HG03196 (cell line): Measurements from ENCODE around the gene CCDC112.
A peak's percentile ranks its signal among the peaks of the same experiment; 100 is the strongest.
"Not testable (repeated sequence)": the region's sequence is repeated elsewhere in the genome, so short reads cannot be mapped to it uniquely, and the experiment has no call there.

Experiments
- ATAC-seq: cut with Tn5 transposase; IDR thresholded peaks from one replicate; pipeline ENCODE4 v1.9.1; 2021; ENCODE audit not compliant: unreplicated experiment

The CCDC112 gene, protein sequence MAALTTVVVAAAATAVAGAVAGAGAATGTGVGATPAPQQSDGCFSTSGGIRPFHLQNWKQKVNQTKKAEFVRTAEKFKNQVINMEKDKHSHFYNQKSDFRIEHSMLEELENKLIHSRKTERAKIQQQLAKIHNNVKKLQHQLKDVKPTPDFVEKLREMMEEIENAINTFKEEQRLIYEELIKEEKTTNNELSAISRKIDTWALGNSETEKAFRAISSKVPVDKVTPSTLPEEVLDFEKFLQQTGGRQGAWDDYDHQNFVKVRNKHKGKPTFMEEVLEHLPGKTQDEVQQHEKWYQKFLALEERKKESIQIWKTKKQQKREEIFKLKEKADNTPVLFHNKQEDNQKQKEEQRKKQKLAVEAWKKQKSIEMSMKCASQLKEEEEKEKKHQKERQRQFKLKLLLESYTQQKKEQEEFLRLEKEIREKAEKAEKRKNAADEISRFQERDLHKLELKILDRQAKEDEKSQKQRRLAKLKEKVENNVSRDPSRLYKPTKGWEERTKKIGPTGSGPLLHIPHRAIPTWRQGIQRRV

DNA sequence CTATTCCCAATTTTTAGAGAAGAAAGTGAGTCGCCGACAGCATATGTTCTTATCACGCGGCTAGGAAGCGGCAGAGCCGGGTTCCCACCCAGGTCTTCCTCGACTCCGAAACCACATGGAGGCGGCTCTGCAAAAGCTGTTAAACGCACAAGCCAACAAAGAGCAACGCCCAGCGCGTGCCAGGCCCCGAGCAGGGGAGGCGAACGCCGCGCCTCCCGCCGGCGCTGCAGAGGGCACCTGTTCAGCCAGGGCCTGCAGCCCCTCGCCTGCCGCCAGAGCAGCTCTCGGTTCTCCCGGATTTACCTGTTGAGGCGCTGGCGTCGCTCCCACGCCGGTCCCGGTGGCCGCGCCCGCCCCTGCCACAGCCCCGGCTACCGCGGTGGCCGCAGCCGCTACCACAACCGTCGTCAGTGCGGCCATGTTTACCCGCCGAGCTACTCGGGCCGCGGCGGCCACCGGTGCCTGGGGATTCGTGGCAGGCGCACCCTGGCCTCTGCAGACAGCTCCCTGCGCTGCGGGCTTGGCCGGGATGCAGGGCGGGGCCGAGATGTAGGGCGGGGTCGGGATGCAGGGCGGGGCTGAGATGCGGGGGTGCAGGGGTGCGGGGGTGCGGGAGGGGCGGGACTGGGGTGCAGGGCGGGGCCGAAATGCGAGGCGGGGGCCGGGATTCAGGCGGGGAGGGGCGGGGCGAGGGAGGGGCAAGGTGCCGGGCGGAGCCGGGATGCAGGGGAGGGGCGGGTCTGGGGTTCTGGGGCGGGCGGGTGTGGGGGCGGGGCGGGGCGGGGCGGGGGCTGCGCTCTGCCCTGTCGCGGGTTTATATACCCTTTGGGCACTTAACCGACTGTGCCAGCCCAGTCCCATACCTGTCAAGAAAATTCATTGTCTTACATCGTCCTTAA is at the start of gene CCDC112:
CCDC112 (minus strand) TSS at position 531 of the 899 bp plus-strand sequence; CDS start at position 420, 111 bp downstream.
- peak; percentile 77 for ATAC-seq

DNA sequence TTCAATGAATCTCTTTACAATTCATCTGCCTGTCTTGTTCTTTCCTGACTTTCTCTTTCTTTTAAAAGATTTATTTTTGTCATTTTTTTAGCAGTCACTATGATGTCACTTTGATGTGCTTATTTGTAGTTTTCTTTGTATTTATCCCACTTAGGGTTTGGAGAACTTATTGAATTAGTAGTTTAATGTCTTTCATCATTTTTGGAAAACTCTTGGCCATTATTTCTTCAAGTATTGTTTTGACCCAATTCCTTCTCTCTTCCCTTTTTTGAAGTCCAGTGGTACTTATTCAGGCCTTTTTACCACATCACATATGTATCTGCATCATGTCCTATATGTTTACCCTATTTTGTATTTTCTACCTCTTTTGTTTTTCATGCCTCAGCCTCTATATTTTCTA is 48.9 kb upstream of the CCDC112 start:
- ATAC-seq, result no peak

DNA sequence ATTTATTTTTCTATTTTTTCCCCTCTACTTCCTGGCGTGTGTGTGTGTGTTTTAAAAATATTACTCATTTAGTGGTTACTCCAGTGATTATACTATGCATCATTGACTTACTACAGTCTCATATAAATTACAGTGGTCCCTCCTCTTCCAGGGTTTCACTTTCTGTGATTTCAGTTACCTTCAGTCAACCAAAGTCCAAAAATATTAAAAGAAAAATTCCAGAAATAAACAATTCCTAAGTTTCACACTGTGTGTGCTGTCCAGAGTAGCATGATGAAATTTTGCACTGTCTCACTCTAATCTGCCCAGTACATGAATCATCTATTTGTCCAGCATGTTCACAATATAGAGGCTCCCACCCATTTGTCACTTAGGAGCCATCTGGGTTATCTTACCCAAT is 47.4 kb upstream of the CCDC112 start:
- no peak for ATAC-seq

DNA sequence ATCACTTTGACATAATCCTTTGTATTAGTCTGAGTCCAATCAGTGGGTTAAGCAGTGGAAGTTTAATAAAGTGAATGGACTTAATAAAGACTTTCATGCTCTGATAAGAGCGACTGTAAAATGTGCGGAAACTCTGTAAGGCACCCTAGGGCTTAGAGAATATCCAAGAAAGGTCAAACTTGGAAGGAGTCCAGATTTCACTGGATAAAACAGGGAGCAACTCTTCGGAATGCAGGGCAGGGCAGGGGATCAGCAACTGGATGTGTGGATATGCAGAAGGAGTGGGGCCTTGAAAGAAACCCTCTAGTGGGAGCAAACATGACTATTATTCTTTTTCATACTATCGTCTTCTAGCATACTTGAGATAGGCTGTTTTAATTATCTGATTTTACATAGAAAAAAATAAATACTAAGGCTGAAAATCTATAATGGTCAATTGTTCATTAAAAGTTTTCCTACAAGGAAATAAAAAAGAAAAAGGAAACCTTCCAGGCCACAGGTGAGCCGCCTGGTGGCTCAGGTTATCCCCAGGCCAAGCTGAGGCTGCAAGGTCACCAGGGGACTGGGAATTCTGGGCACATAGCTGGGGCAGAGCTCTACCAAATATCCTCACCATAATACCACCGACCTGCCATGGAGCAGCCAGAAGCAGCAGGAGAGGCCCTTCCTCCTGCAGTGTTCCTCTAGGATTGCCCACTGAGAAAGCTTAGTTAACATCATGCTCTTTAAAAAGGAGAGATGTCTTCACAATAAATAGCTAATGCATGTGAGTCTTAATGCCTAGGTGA is 46.3 kb upstream of the CCDC112 start:
- no peak for ATAC-seq

DNA sequence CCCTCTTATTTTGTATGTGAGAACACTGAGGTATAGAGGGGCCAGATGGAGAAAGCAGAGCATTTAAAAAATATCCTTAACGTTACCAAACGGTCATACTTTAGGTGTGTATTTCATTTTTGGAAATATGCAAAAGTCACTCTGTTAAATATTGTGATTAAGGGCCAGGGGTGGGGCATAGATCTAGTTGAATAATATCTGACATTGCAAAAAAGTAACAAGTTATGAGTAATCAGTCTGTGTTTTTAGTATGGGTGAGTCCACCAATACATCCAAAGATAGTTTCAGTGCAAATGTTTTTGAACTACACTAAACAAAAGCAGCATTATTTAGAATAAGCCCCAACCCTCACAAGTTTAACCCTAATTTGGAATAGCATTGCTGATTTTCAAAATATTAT is 45.3 kb upstream of the CCDC112 start:
- ATAC-seq, result no peak

DNA sequence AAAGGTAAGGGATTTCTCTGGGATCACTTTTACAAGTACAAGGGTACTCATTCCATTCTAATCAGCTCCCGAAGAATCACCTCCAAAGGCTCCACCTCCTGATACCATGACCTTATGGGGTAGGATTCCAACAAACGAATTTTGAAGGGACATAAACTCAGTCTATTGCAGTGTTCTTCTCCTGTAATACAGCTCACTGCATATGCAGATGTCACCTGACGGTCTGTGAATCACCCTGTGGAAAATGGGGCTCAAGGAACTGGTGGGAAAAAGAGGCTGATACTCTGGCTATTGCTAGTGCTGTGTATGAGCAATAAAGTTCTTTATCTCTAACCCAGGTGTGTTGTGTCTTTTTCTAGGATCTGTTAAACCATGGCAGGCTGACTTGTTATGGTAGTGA is 42.4 kb upstream of the CCDC112 start:
- ATAC-seq, result no peak

DNA sequence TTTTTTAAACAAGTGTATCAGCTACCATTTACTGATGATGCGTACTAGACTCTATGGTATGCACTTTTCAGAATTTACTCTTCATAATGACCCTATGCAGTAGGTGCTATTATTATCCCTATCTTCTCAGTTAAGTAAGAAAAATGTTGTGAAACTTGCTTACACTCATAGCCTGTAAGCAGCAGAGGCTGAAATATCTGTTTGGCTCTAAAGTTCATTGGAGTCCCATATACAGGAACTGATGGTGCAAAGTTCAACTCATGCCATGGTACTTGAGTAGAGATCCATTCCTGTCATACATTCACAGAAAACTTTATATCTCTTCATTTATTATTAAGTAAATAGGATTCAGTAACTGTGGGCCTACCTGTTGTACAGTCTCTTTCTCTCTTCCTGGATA is 41.4 kb upstream of the CCDC112 start:
- no peak for ATAC-seq

DNA sequence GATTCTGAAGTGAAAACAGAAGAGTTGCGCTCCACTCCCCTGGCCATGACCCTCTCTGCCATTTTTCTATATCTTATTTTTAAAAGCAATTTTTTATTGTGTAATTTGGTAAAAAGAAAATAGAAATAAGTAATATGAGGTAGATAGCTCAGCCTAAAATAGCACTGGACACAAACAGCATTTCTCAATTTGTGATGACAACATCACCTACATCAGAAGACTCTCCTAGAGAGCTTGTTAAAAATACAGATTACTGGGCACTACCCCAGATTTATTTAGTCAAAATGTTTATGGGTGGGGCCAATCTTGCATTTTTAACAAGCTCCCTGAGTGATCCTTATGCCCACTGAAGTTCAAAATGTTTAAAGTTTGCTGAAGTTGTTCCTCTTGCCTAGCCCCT is 40.5 kb upstream of the CCDC112 start:
- no peak for ATAC-seq

DNA sequence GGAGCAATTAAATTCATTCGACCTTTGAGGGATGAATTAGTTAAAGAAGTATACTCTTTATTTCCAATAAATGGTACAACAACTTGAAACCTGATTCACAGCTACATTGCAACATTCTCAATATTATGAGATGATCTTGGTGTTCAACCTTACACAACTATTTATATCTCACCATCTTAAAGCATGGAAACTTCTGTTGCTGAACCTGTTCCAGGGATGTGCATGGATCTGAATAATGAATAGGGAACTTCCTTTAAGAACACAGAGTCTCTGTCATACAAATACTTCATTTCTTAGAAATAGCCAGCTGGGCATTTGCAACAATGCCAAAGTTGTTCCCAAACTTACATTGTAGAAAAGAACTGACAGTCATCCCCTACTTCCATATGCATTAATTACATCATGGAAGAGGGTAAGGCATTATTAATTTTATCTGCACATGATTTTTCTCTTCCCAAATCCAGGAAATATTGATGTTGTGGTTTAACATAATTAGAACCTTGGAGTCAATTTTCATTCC is 39.8 kb upstream of the CCDC112 start:
- ATAC-seq, result no peak

DNA sequence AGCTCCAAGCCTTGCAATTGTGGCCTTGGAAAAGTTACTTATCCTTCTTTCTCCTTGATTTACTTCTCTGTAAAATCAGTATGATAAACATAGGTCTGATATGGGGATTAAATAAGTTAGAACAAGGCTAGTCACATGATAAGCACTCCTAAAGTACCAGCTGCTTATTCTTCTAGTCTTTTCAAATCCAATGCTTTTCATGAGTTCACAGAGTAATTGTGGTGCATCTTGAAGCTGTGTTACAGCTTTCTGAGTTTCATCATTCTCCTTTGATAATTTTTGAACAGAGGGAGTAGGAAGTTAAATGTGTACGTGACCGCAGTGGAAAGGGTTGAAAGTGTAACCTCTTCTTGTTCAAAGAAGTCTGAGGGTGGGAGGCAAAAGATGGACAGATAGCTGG is 38.8 kb upstream of the CCDC112 start:
- ATAC-seq, result no peak

DNA sequence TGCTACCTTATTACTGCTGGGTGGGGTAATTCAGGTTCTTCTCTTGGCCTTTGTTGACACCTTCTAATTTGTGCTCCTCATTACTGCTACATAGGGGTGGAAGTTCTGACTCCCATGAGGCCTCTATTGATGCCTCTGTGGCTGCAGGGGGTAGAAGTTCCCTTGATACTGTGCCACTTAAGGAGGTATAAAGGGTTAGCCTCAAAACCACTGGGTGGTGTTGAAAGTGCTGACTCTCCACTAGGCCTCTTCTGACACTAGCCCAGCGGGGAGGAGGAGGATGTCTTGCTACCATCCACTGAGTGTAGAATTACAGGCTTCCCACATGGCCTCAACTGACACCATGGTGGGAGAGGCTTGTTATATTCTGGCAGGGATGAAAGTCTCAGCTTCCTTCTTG is 36.7 kb upstream of the CCDC112 start:
- ATAC-seq, result no peak

DNA sequence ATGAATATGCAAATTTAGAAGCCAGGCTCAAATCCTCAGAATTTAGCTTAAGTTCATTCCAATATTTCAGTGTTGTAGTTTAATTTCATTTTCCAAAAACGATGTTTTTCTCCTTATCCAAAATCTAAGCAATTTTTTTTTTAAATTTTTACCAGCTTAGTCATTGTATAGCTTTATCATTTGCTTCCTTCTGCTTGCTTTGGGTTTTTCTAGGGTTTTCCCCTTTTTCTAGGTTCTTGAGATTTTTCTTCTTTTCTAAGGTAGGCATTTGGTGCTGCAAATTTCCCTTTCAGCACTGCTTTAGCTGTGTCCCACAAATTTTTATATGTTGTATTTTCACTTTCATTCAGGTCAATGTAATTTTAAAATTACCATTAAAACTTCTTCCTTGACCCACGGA is 34.4 kb upstream of the CCDC112 start:
- ATAC-seq, result no peak

DNA sequence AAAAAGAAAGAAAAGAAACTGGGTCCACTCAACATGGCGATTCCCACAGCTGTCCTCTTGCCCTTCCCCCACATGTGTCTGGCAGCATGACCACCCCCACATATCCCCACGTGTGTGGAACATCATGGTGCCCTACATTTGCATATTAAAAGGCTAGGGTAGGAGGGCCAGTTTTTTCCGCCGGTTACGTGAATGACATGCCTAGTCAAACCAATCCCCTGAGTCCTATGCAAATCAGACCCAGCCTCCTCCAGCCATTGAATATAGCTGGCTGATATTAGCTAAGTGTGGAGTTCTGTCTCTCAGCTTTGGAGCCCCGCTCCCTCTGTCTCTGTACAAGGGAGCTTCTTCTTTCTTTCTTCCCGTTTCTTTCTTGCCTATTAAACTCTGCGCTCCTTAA is 33.0 kb upstream of the CCDC112 start:
- no peak for ATAC-seq

DNA sequence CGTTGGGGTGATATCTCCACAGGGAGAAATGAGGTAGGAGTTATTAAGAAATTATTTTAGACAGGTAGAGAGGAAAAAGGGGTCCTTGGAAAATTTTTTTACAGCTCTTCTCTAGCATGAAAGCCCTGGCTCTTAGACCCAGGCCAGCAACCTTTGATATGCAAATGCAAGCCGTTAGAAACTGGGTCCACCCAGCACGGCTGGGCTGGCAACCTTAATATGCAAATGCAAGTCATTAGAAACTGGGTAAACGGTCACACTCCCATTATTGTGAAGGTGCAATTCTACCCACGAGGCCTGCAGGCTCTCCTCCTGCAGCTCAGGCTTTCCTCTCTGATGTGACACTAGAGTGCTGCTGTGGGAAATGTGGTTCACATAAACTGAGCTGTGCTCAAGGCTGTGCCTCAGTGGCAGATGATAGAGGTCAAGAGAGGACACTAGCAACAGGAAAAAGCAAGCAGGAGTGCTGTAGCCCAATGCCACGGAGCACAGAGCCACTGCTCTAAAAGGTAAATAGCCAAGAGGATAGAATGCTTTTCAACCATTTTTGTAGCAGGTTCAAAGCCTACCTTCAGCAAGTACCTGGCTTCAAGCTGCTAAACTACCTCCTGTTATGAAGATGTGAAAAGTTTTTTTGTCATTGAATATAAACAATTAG is 32.3 kb upstream of the CCDC112 start:
- ATAC-seq, result not testable (repeated sequence)

DNA sequence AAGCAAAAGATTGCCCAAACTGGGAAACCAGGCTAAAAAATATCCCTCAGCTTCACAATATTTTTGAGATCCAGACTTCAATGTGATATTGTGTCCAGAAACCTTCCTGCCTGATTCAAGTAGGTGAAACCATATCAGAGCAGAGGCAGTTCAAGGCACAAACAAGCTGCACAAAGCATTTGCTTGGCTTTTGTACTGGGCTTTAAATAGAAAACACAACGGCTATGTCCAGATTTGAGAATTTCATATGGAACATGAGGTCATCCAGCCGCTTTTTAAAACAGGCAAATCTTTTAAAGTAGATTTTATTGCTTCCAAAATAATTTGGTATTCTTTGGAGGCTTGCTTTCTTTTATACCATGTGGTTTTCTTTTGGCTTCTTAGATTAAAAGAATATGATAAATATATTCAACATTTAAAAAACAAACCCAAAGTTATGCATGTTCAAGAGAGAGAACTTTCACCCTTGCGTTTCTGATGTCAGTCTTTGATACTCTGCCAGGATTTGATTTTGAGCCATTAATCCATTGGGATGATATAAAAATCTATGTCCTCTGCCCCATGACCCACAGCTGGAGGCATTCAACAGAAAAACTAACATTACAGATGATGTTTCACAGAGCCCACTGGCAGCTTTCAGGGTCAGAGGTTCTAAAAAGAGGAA is 29.0 kb upstream of the CCDC112 start:
- ATAC-seq, result no peak

DNA sequence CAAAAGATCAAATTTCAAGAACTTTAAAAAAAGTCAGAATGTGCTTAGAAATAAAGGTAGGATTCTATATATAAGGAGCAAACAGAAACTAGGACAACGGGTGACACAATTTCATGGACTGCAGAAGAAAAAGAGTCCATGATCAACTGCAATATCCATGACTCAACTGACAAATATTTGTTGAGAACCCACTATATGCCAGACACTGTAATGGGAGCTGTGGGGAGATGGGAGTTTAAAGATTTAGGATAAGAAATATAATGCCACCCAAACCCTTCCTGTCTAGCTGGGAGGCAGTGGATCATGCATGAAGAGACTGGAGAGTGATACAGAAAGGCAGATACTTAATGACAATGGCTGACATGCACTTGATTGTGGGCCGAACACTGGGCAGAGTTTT is 27.6 kb upstream of the CCDC112 start:
- ATAC-seq, result no peak

DNA sequence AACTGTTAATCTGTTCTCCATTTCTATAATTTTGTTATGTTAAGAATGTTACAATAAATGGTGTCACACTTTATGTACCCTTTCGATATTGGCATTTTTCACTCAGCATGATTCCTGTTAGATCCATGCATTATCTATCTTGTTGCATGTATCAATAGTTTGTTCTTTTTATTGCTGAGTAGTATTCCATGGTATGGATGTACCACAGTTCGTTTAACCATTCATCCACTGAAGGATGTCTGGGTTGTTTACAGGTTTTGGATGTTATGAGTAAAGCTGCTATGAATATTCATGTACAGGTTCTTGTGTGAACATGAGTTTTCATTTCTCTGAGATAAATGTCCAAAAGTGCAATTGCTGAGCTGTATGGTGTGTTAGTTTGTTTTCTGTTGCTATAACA is 26.3 kb upstream of the CCDC112 start:
- ATAC-seq, result no peak

DNA sequence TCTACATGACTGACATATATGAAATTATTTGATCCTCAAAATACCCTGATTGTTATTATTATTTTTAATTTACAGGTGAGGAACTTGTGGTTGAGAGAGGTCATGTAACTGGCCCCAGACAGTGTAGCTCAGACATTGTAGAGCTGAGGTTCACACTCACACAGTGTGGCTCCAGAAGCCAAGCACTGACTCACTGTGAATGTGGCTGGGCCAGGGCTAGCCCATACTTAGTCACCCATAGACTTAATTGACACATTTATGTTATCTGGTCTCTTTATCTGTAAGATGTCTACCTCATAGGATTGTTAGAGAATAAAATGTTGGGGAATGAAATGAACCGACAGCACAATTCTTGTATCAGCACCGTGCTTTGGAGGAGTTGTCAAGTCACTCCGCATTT is 24.9 kb upstream of the CCDC112 start:
- ATAC-seq, result no peak

DNA sequence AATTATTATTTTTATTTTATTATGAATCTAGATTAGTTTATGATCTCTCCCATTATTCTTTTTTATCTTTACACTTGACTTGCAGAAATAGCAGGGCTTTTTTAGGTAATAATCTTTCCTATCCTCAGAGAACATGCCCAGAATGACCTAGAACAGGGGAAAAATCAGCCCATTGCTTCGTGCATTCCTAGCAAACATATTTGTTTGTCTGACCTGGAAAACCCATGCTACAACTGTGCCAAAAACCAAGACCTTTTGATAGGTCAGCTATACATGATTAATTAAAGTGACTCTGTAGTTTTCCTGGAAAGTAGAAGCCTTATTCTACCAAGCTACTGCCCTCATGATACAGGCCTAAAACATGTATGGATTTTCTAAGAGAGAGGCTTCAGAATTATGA is 24.1 kb upstream of the CCDC112 start:
- no peak for ATAC-seq

DNA sequence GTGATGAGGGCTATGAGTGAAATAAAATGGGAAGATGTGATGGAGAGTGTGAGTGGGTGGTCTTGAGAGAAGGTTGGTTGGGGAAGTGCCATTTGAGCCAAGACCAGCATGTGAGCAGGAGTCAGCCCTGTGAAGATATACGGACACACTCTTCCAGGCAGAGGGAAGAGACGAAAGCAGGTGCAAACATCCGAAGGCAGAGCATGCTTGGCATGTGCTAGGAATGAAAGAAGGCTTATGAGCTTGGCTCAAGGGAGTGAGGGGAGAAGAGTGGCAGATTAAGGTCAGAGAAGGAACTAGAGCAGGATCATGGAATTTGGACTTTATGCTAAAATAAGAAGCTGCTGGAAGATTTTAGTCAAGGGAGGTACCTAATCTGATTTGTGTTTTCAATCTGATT is 23.6 kb upstream of the CCDC112 start:
- ATAC-seq, result no peak
